Measurements from ENCODE around the gene NET1.

The NET1 gene

GRCh38 chr10:5413012-5413938 is 918 bp downstream of the NET1 start:
- DNase-seq (ENCODE audit: low read depth), result peak; percentile 68
- no peak for TF ChIP-seq CTCF (IDR thresholded peaks at IDR 0.05; ENCODE audit: insufficient read depth, low read depth, low read length, missing control alignments)
- H3K4me3 ChIP-seq (ENCODE audit: low read length), result peak overlapping the region; percentile 67

GRCh38 chr10:5416981-5417380 is 4.6 kb downstream of the NET1 start:
- no peak for TF ChIP-seq CTCF (IDR thresholded peaks at IDR 0.05; ENCODE audit: insufficient read depth, low read depth, low read length, missing control alignments)
- no peak for DNase-seq (ENCODE audit: low read depth)
- no peak overlapping the region for H3K4me3 ChIP-seq (ENCODE audit: low read length)

GRCh38 chr10:5418584-5418983 is 6.2 kb downstream of the NET1 start:
- no peak for DNase-seq (ENCODE audit: low read depth)
- no peak for TF ChIP-seq CTCF (IDR thresholded peaks at IDR 0.05; ENCODE audit: insufficient read depth, low read depth, low read length, missing control alignments)

GRCh38 chr10:5419466-5420094 is 7.2 kb downstream of the NET1 start:
- no peak overlapping the region for H3K4me3 ChIP-seq (ENCODE audit: low read length)
- no peak for TF ChIP-seq CTCF (IDR thresholded peaks at IDR 0.05; ENCODE audit: insufficient read depth, low read depth, low read length, missing control alignments)
- no peak for DNase-seq (ENCODE audit: low read depth)

More at GRCh38 chr10:5418584-5418983, 6.2 kb downstream of the NET1 start:
- no peak overlapping the region for H3K4me3 ChIP-seq (ENCODE audit: low read length)

- no peak for DNase-seq (ENCODE audit: low read depth)
- no peak for TF ChIP-seq CTCF (IDR thresholded peaks at IDR 0.05; ENCODE audit: insufficient read depth, low read depth, low read length, missing control alignments)
- no peak overlapping the region for H3K4me3 ChIP-seq (ENCODE audit: low read length)
Observed at GRCh38 chr10:5423771-5424170, 11.4 kb downstream of the NET1 start.

- no peak for TF ChIP-seq CTCF (IDR thresholded peaks at IDR 0.05; ENCODE audit: insufficient read depth, low read depth, low read length, missing control alignments)
Observed at GRCh38 chr10:5424751-5425150, 12.4 kb downstream of the NET1 start.

More at GRCh38 chr10:5424751-5425150, 12.4 kb downstream of the NET1 start:
- H3K4me3 ChIP-seq (ENCODE audit: low read length), result no peak overlapping the region
- no peak for DNase-seq (ENCODE audit: low read depth)
